Measurements from ENCODE around the gene CDC27.

- TF ChIP-seq YY1 (IDR thresholded peaks at IDR 0.05; ENCODE audit: insufficient read depth, insufficient read length) (no peak), ZNF274 (IDR thresholded peaks at IDR 0.05; ENCODE audit: low read depth, low read length) (no peak), SUZ12 (IDR thresholded peaks at IDR 0.05; ENCODE audit: extremely low read depth, insufficient read depth, insufficient read length) (no peak)
Measured at GRCh38 chr17:47224966-47225365, 35.9 kb upstream of the CDC27 start.

All from NT2/D1 (cell line).